Measurements from ENCODE around the gene DGKD. TPM values are rescaled to one million over a fixed set of nuclear protein-coding genes. Genes with fewer than 3 reads are reported as not detected.
"Not testable (repeated sequence)": the region's sequence is repeated elsewhere in the genome, so short reads cannot be mapped to it uniquely, and the experiment has no call there.

The DGKD gene
- total RNA-seq, 1 donor: 16.0 TPM

DNA sequence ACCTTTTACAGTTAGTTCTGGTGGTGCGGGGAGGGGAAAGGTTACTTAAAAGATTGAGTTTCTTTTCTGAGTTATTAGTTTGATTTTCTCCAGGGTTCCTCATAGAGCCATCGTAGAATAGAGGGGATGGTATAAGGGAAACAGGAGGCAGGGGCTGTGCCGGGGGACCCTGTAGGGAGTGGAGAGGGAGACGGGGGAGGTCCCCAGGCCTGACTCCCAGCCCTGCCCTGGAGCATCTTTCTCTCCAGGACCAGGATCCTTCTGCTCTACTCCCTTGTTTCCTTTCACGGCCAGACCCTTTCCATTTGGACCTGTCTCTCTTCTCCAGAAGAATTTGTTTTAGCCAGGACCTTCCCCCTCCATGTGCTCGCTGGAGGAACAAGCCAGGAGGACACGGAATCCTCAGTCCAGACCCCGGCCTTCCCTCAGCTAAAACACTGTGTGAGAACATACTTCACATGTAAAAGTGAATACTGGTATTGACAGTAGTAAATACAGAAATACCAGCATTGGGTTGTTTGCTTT lies 35.4 kb downstream of the DGKD start:
- TF ChIP-seq, protein P1, sequence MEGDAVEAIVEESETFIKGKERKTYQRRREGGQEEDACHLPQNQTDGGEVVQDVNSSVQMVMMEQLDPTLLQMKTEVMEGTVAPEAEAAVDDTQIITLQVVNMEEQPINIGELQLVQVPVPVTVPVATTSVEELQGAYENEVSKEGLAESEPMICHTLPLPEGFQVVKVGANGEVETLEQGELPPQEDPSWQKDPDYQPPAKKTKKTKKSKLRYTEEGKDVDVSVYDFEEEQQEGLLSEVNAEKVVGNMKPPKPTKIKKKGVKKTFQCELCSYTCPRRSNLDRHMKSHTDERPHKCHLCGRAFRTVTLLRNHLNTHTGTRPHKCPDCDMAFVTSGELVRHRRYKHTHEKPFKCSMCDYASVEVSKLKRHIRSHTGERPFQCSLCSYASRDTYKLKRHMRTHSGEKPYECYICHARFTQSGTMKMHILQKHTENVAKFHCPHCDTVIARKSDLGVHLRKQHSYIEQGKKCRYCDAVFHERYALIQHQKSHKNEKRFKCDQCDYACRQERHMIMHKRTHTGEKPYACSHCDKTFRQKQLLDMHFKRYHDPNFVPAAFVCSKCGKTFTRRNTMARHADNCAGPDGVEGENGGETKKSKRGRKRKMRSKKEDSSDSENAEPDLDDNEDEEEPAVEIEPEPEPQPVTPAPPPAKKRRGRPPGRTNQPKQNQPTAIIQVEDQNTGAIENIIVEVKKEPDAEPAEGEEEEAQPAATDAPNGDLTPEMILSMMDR (IDR thresholded peaks at IDR 0.05; ENCODE audit: insufficient read depth, low read depth, low read length): no peak
- DNase-seq (ENCODE audit: low read depth): no peak

DNA sequence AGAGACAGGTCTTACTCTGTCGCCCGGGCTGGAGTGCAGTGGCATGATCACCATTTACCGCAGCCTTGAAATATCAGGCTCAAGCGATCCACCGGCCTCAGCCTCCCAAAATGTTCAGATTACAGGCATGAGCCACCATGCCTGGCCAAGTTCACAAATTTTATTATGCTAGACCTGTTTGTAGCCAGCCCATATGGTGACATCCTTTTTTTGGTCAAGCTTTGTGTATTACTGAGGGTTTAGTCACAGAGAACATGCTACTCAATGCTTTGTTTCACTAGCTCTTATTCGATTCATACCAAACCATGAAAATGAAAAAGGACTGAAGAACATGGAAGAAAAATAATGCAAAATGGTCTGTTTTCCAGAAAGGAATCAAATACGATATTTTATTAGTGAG lies 41.4 kb downstream of the DGKD start:
- DNase-seq (ENCODE audit: low read depth): no peak
- TF ChIP-seq, protein P1 (IDR thresholded peaks at IDR 0.05; ENCODE audit: insufficient read depth, low read depth, low read length): no peak

More for the DNA sequence above, 35.4 kb downstream of the DGKD start:
- H3K4me3 ChIP-seq (ENCODE audit: low read depth, low read length): no peak overlapping the region

DNA sequence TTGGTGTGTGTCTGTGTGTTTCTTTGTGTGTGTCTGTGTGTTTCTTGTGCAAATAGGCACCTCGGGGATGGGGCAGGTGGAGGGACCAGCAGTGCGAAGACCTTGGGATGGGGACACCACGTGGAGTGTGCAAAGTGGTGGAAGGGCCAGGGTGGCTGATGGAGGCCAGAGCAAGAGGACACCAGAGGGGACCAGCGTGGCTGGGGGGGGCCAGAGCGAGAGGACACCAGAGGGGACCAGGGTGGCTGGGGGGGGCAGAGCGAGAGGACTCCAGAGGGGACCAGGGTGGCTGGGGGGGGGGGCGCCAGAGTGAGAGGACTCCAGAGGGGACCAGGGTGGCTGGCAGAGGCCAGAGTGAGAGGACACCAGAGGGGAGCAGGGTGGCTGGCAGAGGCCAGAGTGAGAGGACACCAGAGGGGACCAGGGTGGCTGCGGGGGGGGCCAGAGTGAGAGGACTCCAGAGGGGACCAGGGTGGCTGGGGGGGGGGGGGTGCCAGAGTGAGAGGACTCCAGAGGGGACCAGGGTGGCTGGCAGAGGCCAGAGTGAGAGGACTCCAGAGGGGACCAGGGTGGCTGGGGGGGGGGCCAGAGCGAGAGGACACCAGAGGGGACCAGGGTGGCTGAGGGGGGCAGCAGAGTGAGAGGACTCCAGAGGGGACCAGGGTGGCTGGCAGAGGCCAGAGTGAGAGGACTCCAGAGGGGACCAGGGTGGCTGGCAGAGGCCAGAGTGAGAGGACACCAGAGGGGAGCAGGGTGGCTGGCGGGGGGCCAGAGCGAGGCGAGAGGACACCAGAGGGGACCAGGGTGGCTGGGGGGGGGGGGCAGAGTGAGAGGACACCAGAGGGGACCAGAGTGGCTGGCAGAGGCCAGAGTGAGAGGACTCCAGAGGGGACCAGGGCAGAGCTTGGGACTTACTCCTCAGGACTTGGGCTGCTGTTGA lies 42.7 kb downstream of the DGKD start:
- DNase-seq (ENCODE audit: low read depth); H3K4me3 ChIP-seq (ENCODE audit: low read depth, low read length): not testable (repeated sequence)

More for the DNA sequence above, 41.4 kb downstream of the DGKD start:
- no peak overlapping the region for H3K4me3 ChIP-seq (ENCODE audit: low read depth, low read length)

DNA sequence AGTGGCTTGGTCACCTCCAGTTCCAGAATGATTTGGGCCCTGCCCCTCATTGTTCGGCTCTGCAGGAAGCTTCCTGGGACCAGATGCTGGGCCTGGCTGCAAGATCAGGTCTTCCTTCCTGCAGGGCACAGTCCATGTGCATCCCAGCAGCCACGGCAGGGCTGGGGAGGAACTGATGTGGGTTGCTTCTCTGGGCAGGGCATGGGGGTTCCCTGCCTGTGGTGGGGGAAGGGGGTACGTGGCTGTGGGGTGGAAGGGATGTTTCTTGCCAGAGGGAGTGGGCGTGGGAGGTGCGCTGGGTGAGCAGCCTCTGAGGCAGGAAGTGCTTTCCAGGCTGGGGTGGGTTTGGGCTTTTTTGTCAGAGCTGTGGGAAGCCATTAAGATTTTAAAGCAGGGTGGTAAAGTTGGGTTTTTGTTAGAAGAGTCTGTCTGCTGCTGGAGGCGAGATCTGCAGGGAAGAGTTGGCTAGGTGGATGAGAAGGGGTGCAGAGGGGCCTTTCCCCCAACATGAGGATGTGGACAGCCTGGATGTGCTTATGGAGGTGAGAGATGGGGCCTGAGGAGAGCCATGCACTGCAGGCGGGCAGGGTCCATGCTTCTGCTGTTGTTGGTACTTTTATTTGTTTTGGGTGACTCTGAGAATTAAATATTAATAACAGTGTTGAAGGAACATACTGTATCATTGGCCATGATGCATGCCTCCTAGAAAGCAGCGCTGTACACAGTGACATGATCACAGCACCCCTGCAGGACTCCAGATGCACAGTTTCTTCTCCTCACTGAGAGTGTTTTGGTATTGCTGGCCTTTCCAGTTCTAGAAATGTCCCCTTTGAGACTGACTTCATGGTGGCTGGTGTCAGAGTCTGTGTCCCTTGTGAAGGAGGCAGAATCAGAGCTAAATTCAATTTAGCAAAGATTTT lies 45.3 kb downstream of the DGKD start:
- no peak overlapping the region for H3K4me3 ChIP-seq (ENCODE audit: low read depth, low read length)
- DNase-seq (ENCODE audit: low read depth): no peak
- TF ChIP-seq, protein P1 (IDR thresholded peaks at IDR 0.05; ENCODE audit: insufficient read depth, low read depth, low read length): no peak

DNA sequence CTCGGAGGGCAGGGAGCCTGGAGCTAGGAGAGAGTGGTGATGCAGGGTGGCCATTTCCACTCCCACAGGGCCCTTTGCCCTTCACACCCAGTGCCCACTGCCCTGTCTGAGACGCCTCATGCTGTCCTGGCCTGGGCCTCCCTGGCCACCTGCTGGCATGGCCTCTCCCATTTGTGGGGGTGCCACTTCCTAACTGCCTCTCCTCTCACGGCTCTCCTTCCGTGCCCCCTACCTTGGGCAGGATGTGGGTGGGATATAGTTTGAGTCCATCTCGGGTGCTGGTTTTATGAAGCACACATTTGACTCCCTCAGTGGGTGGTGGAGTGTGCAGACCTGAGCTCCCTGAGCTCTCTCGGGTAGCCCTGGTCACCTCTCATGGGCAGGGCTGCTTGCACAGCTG lies 46.0 kb downstream of the DGKD start:
- no peak overlapping the region for H3K4me3 ChIP-seq (ENCODE audit: low read depth, low read length)
- TF ChIP-seq, protein P1 (IDR thresholded peaks at IDR 0.05; ENCODE audit: insufficient read depth, low read depth, low read length): no peak
- DNase-seq (ENCODE audit: low read depth): no peak

DNA sequence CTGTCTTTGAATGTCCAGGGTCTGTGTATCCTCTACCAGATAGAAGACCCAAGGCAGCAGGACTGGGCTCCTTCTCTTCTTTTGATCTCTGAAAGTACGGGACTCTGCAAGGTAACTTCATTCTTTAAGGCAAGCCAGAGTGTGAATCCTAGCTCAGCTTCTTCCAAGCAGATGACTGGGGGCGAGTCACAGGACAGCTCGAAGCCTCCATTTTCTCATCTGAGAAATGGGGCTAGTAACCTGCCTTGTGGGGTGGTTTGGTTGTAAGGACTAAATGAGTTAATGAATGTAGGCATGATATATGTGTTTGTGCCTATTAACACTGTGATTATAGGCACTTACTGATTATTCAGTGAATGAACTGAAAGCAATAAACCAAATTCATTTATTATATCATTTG lies 46.7 kb downstream of the DGKD start:
- DNase-seq (ENCODE audit: low read depth): no peak
- no peak overlapping the region for H3K4me3 ChIP-seq (ENCODE audit: low read depth, low read length)
- TF ChIP-seq, protein P1 (IDR thresholded peaks at IDR 0.05; ENCODE audit: insufficient read depth, low read depth, low read length): no peak

DNA sequence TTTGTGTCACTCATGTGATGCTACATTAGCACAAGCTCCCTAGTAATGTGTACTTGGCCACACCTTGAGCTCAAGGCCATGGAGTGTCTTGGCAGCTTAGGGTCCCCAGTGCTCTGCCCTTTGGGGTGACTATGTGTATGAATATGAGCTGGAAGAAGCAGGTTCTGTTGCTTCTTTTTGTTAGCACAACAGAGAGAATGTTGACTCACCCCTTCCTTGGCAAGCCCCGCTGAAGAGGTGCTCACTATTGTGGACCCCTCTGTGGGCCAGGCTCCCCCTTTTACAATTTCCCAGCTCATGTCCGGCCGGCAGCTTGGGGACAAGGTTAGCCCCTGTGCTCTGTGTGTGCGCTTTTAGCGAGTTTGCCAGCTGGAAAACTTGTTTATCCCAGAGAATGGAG lies 48.1 kb downstream of the DGKD start:
- H3K4me3 ChIP-seq (ENCODE audit: low read depth, low read length): no peak overlapping the region
- TF ChIP-seq, protein P1 (IDR thresholded peaks at IDR 0.05; ENCODE audit: insufficient read depth, low read depth, low read length): no peak
- no peak for DNase-seq (ENCODE audit: low read depth)
